A549 treated with AZD9567 at 1 μM for 4 hours (cell line): Measurements from ENCODE around the gene MBD5. TPM values are rescaled to one million over a fixed set of nuclear protein-coding genes. Genes with fewer than 3 reads are reported as not detected.

Source experiments
- total RNA-seq: library from RNA; stranded (reverse); fragments of 200-300 nt; extraction: Qiagen RNA extraction; gene quantifications from 5 replicates; pipeline ENCODE4 v1.2.3, GENCODE V29; 2022; ENCODE audit not compliant: insufficient read depth

Gene MBD5
- 4.1 to 6.9 TPM (median 5.5 TPM) in 4 of 5 replicates, not detected in the other for total RNA-seq

GRCh38 chr2:148021059-148021861 is at the start of gene MBD5:
Gene MBD5, plus strand, starts transcription at chr2:148021091.

GRCh38 chr2:148020111-148021058 is 506 bp upstream of the MBD5 start, which contains the start of gene ORC4:
Gene ORC4, minus strand, starts transcription at chr2:148020737. Its CDS starts 44,779 bp downstream, at chr2:147975958.

Other genes starting within 250 kb of the MBD5 start
- 3.3 to 6.2 TPM (median 4.0 TPM) in 5 replicates for gene ACVR2A, start 176.1 kb upstream of the MBD5 start, total RNA-seq
- gene ORC4, start 354 bp upstream of the MBD5 start, total RNA-seq: 35.0 to 44.8 TPM (median 41.1 TPM) in 5 replicates